PC-3 (cell line): ENCODE measurements around the gene UBE3C. TPM values are rescaled to one million over a fixed set of nuclear protein-coding genes. Genes with fewer than 3 reads are reported as not detected.
"Not testable (repeated sequence)": the region's sequence is repeated elsewhere in the genome, so short reads cannot be mapped to it uniquely, and the experiment has no call there.

Experiments used
- ATAC-seq: fragments of 200-7000 bp; cut with Tn5 transposase; 2 replicates; pipeline ENCODE4 v1.9.1; 2020; ENCODE audit warnings: mild to moderate bottlenecking, moderate library complexity
- BruUV-seq: library from RNA; stranded (reverse); fragments of 400-500 nt; replicated peaks from 2 replicates; lab custom pipeline; 2021; lab: Mats Ljungman, UMichigan
- CTCF ChIA-PET: fragments of 300-600 bp; sonication (Branson Sonifier 250); formaldehyde crosslinking; loops from one replicate; lab custom pipeline; 2022; ENCODE audit warnings: antibody characterized with exemption; lab: Charles Lee
- POLR2A ChIA-PET: fragments of 300-600 bp; sonication (Branson Sonifier 250); formaldehyde crosslinking; loops from one replicate; lab custom pipeline; 2022; ENCODE audit warnings: antibody characterized with exemption; ENCODE audit not compliant: unreplicated experiment; lab: Charles Lee
- DNase-seq: peaks from one replicate; pipeline ENCODE4 v3.0.0-alpha.2; 2015
- H2AFZ ChIP-seq: fragments of 300-600 bp; sonication (generic); 2 replicates; pipeline ENCODE4 v1.6.0; 2016; ENCODE audit warnings: antibody characterized with exemption, low read length
- H3F3A ChIP-seq: fragments of 300-600 bp; sonication (generic); one replicate; pipeline ENCODE4 v1.6.0; 2017; ENCODE audit warnings: antibody characterized with exemption, low read length, control low read depth, mild to moderate bottlenecking; ENCODE audit not compliant: unreplicated experiment
- H3K27ac ChIP-seq: fragments of 300-600 bp; sonication (generic); 2 replicates; pipeline ENCODE4 v1.5.1; 2016; ENCODE audit warnings: mild to moderate bottlenecking, low read length
- H3K27me3 ChIP-seq: fragments of 300-600 bp; sonication (generic); 2 replicates; pipeline ENCODE4 v1.6.1; 2016; ENCODE audit warnings: low read length, mixed read lengths
- H3K36me3 ChIP-seq: fragments of 300-600 bp; sonication (generic); 2 replicates; pipeline ENCODE4 v1.6.1; 2016; ENCODE audit warnings: low read depth, mixed run types, low read length, mixed read lengths
- H3K4me1 ChIP-seq: fragments of 300-600 bp; sonication (generic); 2 replicates; pipeline ENCODE4 v1.5.1; 2016; ENCODE audit warnings: low read length; ENCODE audit not compliant: insufficient read depth
- H3K4me2 ChIP-seq: fragments of 300-600 bp; sonication (generic); 2 replicates; pipeline ENCODE4 v1.6.0; 2016; ENCODE audit warnings: low read length
- H3K4me3 ChIP-seq: fragments of 300-600 bp; sonication (generic); 2 replicates; pipeline ENCODE4 v1.5.1; 2016; ENCODE audit warnings: mild to moderate bottlenecking, low read length, mixed read lengths
- H3K79me2 ChIP-seq: fragments of 300-600 bp; sonication (generic); 2 replicates; pipeline ENCODE4 v1.6.1; 2017; ENCODE audit warnings: low read length, mixed read lengths
- H3K9ac ChIP-seq: fragments of 300-600 bp; sonication (generic); 2 replicates; pipeline ENCODE4 v1.6.0; 2016; ENCODE audit warnings: mild to moderate bottlenecking, low read length
- H3K9me2 ChIP-seq: fragments of 300-600 bp; sonication (generic); replicated peaks from 2 replicates; pipeline ENCODE4 v1.6.1; 2016; ENCODE audit warnings: mixed run types, low read length, mixed read lengths
- H3K9me3 ChIP-seq: fragments of 300-600 bp; sonication (generic); 2 replicates; pipeline ENCODE4 v1.6.1; 2016; ENCODE audit warnings: low read length, mixed read lengths
- H4K20me1 ChIP-seq: fragments of 300-600 bp; sonication (generic); 2 replicates; pipeline ENCODE4 v1.6.1; 2016; ENCODE audit warnings: low read length, mixed read lengths
- CTCF ChIP-seq: fragments of 300-600 bp; sonication (generic); conservative IDR thresholded peaks from 2 replicates; pipeline ENCODE4 v1.5.1; 2017; ENCODE audit warnings: antibody characterized with exemption, low read depth, mild to moderate bottlenecking, low read length
- EZH2 ChIP-seq: fragments of 300-600 bp; sonication (generic); IDR thresholded peaks from one replicate; pipeline ENCODE4 v1.6.1; 2017; ENCODE audit warnings: antibody characterized with exemption, mild to moderate bottlenecking, low read length; ENCODE audit not compliant: unreplicated experiment
- EZH2phosphoT487 ChIP-seq: fragments of 300-600 bp; sonication (generic); IDR thresholded peaks from 2 replicates; pipeline ENCODE4 v1.6.1; 2018; ENCODE audit warnings: mild to moderate bottlenecking, antibody characterized with exemption, low read length, borderline replicate concordance
- intact Hi-C: fragments of 100-400 bp; cut with micrococcal nuclease; formaldehyde crosslinking; loops from 2 replicates; pipeline ENCODE4 v1.9.0; 2023
- total RNA-seq: library from RNA; depleted of rRNA; stranded (reverse); fragments of >200 nt; gene quantifications from 2 replicates; pipeline ENCODE4 v1.2.3, GENCODE V29; 2014

The UBE3C gene
- total RNA-seq, 1 experiment from 2014 or later = 86.6 TPM

- no peak for ATAC-seq
- BruUV-seq = no TSS peak
- DNase-seq = peak; percentile 17
- Histone ChIP-seq H3K36me3 (no peaks in the 10 kb centered on the region), H3K4me3 (no peak overlapping the region), H3K27ac (no peak overlapping the region), H2AFZ (no peak overlapping the region), H3K27me3 (no peaks in the 10 kb centered on the region), H3K9me2 (no peaks in the 10 kb centered on the region), H4K20me1 (no peaks in the 10 kb centered on the region), H3F3A (no peaks in the 10 kb centered on the region), H3K4me1 (no peaks in the 10 kb centered on the region), H3K79me2 (no peaks in the 10 kb centered on the region), H3K9me3 (no peaks in the 10 kb centered on the region), H3K4me2 (no peak overlapping the region), H3K9ac (no peak overlapping the region)
- CTCF ChIA-PET = no interaction called here
- intact Hi-C loops = no loop called here
- TF ChIP-seq EZH2phosphoT487 (no peak), CTCF (0 out of 2 replicates have a peak, but pooled peaks have one; percentile 13), EZH2 (no peak)
- POLR2A ChIA-PET = no interaction called here
Measured at GRCh38 chr7:157129200-157129599, 9.5 kb upstream of the UBE3C start.

GRCh38 chr7:157129907-157130460, 8.7 kb upstream of the UBE3C start:
- no peaks in the 10 kb centered on the region for H4K20me1 ChIP-seq
- TF ChIP-seq EZH2 (no peak), EZH2phosphoT487 (no peak), CTCF (no peak)
- H3K4me3 ChIP-seq = no peak overlapping the region
- H2AFZ ChIP-seq = no peak overlapping the region
- H3K9me2 ChIP-seq = no peaks in the 10 kb centered on the region
- H3K27ac ChIP-seq = no peak overlapping the region
- ATAC-seq (no peak), DNase-seq (no peak)
- H3K4me1 ChIP-seq = no peaks in the 10 kb centered on the region
- POLR2A ChIA-PET = no interaction called here
- no peaks in the 10 kb centered on the region for H3K9me3 ChIP-seq
- H3K4me2 ChIP-seq = no peak overlapping the region
- intact Hi-C loops = loop anchor here (10.0 kb wide), 1 partner anchor 105 kb away; no protein-coding TSS in a partner anchor
- H3K79me2 ChIP-seq = no peaks in the 10 kb centered on the region
- no peaks in the 10 kb centered on the region for H3K36me3 ChIP-seq
- H3K27me3 ChIP-seq = no peaks in the 10 kb centered on the region
- CTCF ChIA-PET = no interaction called here
- H3F3A ChIP-seq = no peaks in the 10 kb centered on the region
- BruUV-seq = no TSS peak
- H3K9ac ChIP-seq = no peak overlapping the region

GRCh38 chr7:157130849-157131248, 7.9 kb upstream of the UBE3C start:
- H3K27me3 ChIP-seq, H3K9me2 ChIP-seq, POLR2A ChIA-PET, H3K9me3 ChIP-seq, H3K79me2 ChIP-seq, ATAC-seq, H3K9ac ChIP-seq, H4K20me1 ChIP-seq, DNase-seq, H3K4me1 ChIP-seq, H3K27ac ChIP-seq, H2AFZ ChIP-seq, H3K4me2 ChIP-seq, BruUV-seq, H3K4me3 ChIP-seq, H3F3A ChIP-seq, CTCF ChIA-PET, H3K36me3 ChIP-seq: not testable (repeated sequence)
- intact Hi-C loops = loop anchor here (10.0 kb wide), 1 partner anchor 106 kb away; no protein-coding TSS in a partner anchor
